GM21737 (cell line): ENCODE results near the gene PMVK.

Experiments used
- ATAC-seq: cut with Tn5 transposase; IDR thresholded peaks from one replicate; pipeline ENCODE4 v1.9.1; 2021; ENCODE audit warnings: mild to moderate bottlenecking, moderate library complexity; ENCODE audit not compliant: unreplicated experiment

PMVK gene

DNA sequence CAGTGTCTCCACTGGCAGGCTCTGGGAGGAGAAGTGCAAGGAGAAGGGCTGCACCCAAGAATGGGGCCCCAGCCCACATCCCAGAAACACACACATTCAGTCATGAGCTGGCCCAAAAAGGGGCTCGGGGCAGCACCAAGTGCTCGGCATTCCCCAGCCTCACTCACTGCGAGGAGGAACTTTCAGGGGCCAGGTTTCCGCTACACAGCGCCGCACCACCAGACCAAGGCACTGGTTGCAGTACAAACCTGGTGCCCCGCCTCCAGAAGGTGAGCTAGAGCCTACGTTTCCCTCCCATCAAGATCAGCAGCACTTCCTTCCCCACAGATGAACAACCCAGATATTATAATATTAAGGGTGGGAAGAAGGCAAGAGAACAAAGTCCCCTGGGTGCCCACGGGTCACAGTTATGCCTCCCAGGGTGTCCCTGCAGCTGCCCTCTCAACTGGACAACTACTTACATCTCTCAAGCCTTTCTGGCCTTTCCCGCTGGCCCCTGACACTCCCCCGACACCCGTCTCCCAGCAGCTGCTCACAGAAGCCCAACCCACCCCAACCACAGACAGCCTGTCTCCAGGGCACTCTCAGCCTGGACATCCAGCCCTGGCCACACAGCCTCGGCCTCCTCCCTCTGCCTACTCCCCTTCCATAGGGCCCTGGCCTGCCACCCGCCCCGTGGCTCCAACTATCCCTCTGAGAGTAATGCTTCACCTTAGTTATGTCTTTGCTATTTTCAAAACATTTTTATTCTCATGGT is 15.6 kb upstream of the PMVK start:
- ATAC-seq, result no peak

- ATAC-seq, result no peak
Measured at GRCh38 chr1:154948079-154948478, 11.6 kb upstream of the PMVK start.

GRCh38 chr1:154945962-154946850 is 9.7 kb upstream of the PMVK start:
- ATAC-seq, result no peak

DNA sequence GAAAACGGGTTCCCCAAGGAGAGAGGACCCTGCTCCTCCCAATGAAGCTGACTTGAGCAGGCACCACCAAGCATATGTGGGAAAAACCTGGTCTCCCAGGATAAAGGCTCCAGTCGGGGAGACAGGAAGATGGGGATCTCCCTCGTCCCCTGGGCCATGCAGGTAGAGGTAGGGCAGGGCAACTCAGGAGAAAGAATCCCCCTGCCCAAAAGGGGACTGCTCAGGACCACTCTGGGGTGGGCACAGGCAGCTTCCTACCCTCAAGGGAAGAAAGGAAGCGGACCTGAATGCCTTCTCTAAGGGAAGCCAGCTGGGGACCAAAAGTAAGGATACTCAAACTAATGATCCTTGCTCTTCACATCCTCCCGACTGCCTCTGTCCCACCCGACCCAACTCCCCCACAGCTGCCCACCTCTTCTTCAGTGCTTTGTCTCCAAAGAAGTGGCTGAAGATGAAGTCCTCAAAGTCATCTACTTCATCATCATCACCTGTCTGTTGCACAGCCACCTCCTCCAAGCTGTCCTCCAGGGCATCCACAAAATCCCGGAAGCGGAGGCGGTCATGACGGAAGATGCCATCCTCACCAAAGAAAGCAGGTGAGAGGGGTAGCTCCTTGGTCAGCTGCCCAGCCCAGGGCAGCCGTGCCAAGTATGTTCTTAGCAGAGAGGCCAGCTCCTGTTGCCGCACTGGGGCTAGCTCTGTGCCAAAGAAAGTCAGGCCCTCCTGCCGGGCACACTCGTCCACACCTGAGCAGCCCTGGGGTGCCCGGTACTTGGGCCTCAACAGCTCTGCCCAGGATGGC is 8.8 kb upstream of the PMVK start:
- ATAC-seq, result no peak

DNA sequence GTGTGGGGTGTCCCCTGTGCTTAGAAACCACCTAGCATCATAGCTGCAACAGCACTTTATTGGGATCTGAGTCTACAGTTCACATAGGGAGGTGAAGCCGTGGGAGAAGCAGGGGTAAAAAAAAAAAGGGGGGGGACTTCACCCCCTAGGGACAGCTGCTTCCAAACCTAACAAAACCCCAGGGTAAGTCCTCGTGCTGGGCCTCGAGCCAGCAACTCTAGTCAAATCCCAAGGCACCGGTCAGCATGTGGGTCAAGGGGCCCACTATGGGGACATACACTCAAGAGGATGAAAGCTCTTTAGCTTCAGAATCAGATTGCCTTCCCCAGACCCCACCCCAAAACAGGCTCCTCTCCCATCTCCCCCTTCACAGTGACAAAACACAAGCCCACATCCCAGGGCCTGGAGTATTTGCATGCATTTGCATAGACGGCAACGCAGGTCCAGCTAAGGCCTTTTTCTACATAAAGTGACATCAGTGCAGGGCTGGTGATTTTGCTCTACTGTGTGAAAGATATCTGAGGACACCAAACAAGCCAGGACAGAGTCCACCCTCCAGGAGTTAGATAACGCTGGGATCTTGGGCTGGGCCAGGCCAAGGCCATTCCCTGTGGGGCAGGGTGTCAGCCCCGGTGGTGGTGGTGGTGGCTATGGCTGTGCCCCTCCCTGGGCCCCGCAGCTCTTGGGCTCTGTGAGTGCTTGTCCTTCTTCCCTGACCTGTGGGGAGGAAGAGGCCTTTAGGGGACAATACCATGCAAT is 8.1 kb upstream of the PMVK start:
- no peak for ATAC-seq

DNA sequence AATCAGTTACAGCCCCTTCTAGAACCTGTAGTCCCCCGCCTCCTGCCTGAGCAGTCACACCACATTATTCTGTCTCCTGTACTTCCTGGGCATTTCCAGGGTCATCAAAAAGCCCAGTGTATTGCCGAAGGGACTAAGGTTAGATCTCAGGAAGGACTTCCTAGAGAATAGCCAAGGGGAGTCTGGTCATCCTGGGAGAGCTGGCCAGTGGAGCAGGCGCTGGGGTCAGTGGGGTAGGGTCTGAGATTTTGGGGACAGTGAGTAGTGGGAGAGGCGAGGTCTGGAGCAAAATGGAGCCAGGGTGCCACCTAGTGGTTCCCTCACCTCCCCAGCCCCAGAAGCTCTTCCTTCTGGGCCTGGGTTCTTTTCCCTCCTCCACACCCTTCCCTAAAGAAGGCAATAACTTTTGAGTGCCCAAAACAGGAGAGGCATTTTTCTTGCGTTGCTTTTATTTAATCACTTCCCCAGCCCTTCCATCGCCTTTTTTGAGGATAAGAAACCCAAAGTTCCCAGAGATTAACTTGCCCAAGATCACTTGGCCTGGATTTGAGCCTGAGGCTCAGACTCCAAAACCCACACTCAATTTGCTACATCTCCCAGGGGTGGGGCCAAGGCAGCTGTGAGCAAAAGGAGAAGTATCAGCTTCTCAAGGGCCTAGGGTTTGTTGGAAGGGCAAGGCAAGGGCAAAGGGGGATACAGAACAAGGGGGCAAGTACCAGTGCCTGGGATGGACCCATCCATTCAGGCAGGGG is 7.3 kb upstream of the PMVK start:
- ATAC-seq, result no peak

DNA sequence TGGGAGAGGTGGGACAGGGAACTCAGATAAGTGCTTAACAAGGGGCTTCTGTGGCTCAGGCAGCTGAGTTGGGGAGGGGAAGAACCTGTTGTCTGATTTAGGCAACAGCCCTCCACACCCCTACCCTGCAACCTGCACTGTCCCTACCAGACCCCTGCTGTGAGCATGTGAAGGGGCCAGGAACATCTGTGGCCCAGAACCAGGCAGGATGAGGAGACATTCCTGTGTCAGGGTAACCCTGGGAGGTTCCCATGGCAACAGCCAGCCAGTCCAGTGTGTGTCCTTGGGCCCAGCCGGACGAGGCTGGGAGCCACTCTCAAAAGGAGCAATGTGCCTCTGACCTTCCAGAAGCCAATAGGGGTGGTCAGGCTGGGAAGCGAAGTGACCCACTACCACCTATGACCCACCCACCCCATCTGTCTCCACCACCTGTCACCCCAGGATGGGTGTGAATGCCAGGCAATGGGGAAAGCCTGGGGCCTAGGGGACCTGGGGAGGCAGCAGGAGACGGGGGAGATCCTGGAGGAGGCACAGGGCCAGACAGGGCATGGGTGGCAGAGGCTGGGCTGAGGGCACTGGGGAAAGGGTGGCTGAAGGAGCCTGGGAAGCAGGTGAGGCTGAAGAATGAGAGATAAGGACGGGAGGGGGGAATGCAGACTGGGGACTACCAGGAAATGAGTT is 5.0 kb upstream of the PMVK start:
- ATAC-seq, result no peak

DNA sequence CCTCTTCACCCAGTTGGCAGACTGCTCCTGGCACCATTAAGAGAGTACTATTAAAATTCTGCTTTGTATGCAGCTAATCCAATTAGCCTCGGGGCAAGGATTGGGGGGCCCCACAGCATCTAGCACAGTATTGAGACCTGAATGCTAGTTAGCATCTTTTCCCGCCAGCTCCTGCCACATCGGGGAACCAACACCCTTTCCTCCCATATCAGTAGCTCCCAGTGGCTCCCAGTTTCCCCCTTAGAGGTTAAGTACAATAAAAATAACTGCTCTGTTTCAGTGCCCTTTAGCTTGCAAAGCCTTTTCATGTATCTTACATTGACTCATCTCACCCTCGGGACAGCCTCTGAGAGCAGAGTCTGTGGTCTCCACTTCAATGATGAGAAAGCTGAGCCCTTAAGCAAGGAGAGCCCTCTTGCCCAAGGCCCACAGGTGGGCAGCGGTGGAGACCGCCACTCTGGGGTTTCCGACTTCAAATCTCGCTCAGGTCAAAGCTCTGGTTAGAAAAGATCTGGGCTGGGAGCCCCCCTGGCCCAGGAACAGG is 4.2 kb upstream of the PMVK start:
- ATAC-seq, result no peak

DNA sequence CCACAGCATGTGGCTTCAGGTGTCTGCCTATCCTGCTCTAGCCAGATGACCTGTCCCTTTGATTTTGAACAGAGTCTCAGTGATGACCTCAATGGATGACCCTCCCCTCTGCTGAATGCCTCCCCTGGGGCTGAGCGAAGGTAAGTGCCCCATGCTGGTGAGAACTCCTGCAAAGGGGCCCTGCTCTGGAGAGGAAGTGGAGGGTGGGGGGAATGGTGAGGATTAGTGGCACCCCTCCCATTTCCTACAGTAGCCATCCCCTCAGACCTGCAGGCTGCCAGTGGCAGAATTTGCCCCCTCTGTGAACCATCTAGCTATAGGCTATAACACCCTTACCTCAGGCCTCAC is 3.7 kb upstream of the PMVK start:
- no peak for ATAC-seq

DNA sequence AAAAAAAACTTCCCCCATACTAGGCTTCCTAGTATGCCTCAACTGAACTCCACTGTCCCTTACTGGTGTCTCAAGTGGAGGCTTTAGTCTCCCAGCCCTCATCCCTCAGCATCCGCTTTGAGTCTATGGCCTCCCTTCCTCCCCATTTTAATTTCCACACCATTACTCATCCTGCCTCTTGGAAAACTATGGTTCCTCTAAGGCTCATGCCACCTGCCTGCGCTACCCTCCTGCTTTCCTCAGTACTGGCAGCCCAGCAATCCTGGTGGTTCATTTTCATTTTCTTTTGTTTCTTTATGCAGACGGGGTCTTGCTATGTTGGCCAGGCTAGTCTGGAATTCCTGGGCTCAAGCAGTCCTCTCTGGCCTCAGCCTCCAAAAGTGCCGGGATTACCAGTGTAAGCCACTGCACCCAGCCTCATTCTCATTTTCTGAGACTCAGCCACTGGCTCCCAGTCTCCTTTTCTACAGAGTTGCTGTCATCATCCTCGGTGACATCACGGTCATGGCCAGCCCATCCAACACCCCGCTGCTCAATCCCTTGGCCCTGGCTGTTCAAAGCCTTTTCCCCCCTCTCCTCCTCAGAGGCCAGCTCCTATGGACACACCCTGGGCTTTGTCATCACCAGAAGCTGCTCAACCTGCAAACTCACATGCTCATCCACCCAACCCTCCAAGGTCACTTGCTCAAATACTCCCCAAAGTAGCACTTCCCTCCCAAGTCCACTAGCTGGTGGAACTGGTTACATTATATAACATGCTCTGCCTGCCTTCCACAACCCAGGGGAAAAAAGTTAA is 2.3 kb upstream of the PMVK start:
- ATAC-seq, result no peak

GRCh38 chr1:154937988-154938386 is 1.5 kb upstream of the PMVK start:
- no peak for ATAC-seq

DNA sequence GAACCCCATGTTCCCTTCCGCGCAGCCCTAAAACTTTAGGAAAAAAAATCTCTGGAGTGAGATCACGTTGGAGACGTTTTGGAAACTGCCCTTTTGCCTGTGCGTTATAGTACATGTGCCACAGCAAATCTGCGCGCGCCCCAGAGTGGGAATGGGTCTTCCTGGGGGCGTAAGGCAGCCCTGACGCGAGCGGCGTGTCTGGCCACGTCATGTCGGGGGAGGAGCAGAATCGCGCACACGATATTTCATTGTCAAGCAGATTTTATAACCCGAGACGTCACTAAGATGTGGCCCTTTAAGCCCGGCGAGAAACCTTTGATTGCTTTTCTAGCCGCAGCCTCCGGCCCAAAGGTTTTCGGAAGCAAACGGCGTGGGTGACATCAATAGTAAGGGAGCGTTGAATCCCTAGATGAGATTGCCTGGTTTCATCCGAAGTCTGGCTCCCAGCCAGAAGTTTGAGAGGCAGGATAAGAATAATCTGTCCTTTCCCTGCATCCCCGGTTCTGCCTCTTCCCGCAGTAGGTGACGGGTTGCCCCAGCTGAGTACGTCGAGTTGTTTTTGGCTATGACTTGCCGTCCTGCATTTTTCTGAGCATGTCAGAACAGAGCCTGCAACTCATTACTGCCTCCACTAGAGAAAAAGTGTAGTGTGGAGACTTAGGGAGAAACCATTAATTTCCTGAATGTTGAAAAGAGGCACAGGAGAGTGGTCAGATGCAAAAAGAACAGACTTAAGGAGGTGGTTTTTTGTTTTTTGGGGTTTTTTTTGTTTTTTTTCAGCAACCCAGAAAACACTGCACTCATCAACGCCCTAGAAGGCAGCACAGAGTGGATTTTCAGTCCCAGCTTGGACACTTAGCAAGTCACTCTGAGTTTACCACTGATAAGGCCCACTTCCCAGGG is 817 bp upstream of the PMVK start:
- ATAC-seq, result peak; percentile 60

DNA sequence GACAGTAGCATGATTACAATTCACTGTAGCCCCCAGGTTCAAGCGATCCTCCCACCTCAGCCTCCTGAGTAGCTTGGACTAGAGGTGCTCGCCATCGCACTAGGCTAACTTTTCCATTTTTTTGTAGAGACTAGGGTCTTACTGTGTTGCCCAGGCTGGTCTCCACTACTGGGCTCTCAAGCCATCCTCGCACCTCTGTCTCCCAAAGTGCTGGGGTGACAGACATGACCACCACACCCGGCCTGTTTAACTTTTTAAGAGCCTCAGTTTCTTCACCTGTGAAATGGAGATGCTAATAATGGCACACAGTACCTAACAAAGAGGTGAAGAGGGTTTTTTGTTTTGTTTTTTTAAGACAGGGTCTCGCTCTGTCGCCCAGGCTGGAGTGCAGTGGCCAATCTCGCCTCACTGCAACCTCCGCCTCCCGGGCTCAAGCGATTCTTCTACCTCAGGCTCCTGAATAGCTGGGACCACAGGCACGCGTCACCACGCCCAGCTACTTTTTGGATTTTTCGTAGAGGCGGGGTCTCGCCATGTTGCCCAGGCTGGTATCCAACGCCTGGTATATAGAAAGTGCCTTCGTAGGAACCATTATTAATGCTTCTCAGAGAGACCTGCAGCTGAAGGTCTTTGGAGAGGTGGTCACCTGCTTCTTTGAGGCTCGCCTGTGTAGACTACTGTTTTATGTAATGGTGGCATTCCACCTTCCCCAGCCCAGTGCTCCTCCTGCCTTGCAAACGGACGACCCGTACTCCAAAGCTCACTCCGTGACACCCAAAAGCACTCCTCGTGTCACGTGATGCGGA is 567 bp downstream of the PMVK start:
- ATAC-seq, result no peak

- ATAC-seq, result no peak
Measured at GRCh38 chr1:154934358-154934948, 2.1 kb downstream of the PMVK start.

DNA sequence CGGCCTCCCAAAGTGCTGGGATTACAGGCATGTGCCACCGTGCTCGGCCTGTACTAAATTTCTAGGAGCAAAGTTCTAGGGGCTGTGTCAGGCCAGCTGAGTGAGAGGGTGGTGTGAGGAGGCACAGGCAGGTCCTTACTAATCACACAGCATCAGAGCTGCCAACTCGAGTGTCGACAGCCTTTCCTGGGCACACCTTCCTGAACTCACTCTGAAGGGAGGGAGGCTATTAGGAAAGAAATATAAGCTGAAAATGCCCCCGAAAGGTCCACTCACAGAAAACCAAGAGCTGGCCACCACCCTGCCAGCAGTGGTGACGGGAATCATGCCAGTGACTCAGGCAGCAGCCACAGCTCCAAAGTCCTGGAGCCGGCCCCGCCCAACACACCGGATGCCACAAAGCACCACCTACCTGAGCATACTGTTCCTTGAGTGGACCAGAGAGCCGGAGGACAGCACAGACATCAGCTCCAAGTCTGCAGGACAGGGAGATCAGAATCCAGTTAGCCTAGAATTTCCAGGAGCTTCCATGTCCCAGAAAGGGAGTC is 4.5 kb downstream of the PMVK start:
- ATAC-seq, result no peak

- ATAC-seq, result no peak
Measured at GRCh38 chr1:154926201-154926600, 10.3 kb downstream of the PMVK start.
